ENCODE data around the gene NME3. TPM values are rescaled to one million over a fixed set of nuclear protein-coding genes. Genes with fewer than 3 reads are reported as not detected.

NME3 gene
- total RNA-seq, 2 donors from 2014 or later = 68.1 to 165 TPM

- H3K9me3 ChIP-seq = no peaks in the 10 kb centered on the region
- TF ChIP-seq CTCF (IDR thresholded peaks at IDR 0.05) = no peak
- peak within 1 kb of the TSS; percentile 77 to 93 for H3K27ac ChIP-seq
- H3K4me1 ChIP-seq (ENCODE audit: control insufficient read depth in 1 of 2, low read depth in 2 of 2) = peaks cover 14 to 39% of the 10 kb centered on the region in 2 donors
- peak within 1 kb of the TSS; percentile 89 for H3K4me3 ChIP-seq
- peak; percentile 99 for DNase-seq (ENCODE audit: low spot score)
- ATAC-seq (ENCODE audit: insufficient number of reproducible peaks, low FRiP score, low read depth) = peak; percentile 100
- H3K36me3 ChIP-seq = peaks cover 20% of the 10 kb centered on the region
- H3K27me3 ChIP-seq (replicated peaks; ENCODE audit: insufficient read depth) = no peaks in the 10 kb centered on the region
These were observed 11.3 kb upstream of the NME3 start, which contains the start of the genes NUBP2 and SPSB3 for GRCh38 chr16:1782408-1783264. NUBP2 (plus strand) TSS chr16:1782960; CDS start chr16:1783021, 61 bp downstream. SPSB3 (minus strand) TSS chr16:1782571; CDS start chr16:1781483, 1,088 bp downstream.

DNA sequence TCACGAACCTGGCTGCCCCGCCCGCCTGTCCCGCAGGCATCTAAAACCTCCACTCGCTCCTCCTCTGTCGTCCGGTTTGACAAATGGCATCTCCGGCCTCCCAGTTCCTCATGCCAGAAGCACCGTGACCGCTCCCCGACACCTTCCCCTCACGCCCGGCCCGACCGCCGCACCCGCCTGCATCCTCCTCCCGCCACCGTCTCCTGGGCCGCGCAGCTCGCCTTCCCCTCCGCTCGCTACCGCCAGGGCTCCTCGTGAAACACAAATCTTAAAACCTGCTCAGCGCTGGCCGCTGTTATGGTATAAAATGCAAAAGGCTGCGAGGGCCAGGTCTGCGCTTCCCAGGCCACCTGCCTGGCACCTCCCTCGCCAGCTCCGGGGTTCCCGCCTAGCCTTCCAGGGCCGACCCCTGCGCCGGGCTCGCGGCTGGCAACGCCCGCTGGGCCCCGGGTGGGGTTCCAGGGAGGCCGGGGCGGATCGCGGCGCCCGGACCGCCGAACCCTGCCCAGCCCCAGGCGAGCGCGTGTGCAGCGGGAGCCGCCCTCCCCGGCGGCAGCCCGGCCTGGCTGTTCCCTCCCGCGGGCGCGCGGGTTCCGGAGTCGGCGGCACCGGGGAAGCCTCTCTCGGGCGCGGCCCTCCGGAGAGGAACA, 10.5 kb upstream of the NME3 start:
- ATAC-seq (ENCODE audit: insufficient number of reproducible peaks, low FRiP score, low read depth) = peak; percentile 2
- TF ChIP-seq CTCF (IDR thresholded peaks at IDR 0.05) = peak; percentile 42
- H3K4me1 ChIP-seq (ENCODE audit: control insufficient read depth in 1 of 2, low read depth in 2 of 2) = peaks cover 14 to 39% of the 10 kb centered on the region in 2 donors
- peak overlapping the region; percentile 89 for H3K4me3 ChIP-seq
- no peaks in the 10 kb centered on the region for H3K27me3 ChIP-seq (replicated peaks; ENCODE audit: insufficient read depth)
- peak overlapping the region; percentile 77 to 93 for H3K27ac ChIP-seq
- no peak for DNase-seq (ENCODE audit: low spot score)
- H3K36me3 ChIP-seq = peaks cover 25% of the 10 kb centered on the region
- H3K9me3 ChIP-seq = no peaks in the 10 kb centered on the region

DNA sequence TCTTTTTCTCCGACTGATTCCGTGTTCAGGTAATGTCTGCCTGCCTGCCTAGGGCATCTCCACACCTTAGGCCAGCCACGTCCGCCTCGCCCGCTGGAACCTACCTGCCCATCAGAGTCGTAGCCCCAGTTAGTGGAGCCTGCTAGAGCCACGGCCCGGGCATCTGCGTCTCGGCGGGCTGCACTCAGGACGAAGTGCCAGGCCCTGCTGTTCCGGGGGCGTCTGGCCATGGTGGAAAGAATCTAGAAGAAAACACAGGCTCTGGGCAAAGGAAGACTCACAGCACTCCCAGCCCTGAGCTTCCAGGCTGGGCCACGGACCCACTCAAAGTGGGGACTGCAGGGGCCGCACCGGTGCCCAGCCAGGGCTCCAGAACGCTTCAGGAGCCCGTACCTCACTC, 9.9 kb upstream of the NME3 start:
- no peak for DNase-seq (ENCODE audit: low spot score)
- Histone ChIP-seq H3K4me1 (ENCODE audit: control insufficient read depth in 1 of 2, low read depth in 2 of 2) (peaks cover 14 to 39% of the 10 kb centered on the region in 2 donors), H3K27me3 (replicated peaks; ENCODE audit: insufficient read depth) (no peaks in the 10 kb centered on the region), H3K9me3 (no peaks in the 10 kb centered on the region), H3K27ac (peak overlapping the region; percentile 77 to 93), H3K36me3 (peaks cover 27% of the 10 kb centered on the region), H3K4me3 (peak overlapping the region; percentile 89)
- no peak for TF ChIP-seq CTCF (IDR thresholded peaks at IDR 0.05)
- ATAC-seq (ENCODE audit: insufficient number of reproducible peaks, low FRiP score, low read depth) = no peak

- Histone ChIP-seq H3K4me3 (no peak overlapping the region), H3K9me3 (no peaks in the 10 kb centered on the region), H3K36me3 (peaks cover 30% of the 10 kb centered on the region), H3K27me3 (replicated peaks; ENCODE audit: insufficient read depth) (no peaks in the 10 kb centered on the region), H3K27ac (no peak overlapping the region), H3K4me1 (ENCODE audit: control insufficient read depth in 1 of 2, low read depth in 2 of 2) (peaks cover 14 to 39% of the 10 kb centered on the region in 2 donors)
- DNase-seq (ENCODE audit: low spot score) (no peak), ATAC-seq (ENCODE audit: insufficient number of reproducible peaks, low FRiP score, low read depth) (no peak)
- TF ChIP-seq CTCF (IDR thresholded peaks at IDR 0.05) = no peak
These were observed 9.3 kb upstream of the NME3 start for GRCh38 chr16:1780677-1781072.
